Heart right ventricle (tissue), 16 donors: Measurements from ENCODE around the gene CADPS2. TPM values are rescaled to one million over a fixed set of nuclear protein-coding genes. Genes with fewer than 3 reads are reported as not detected.

Experiments
- ATAC-seq, 8 donors: fragments of 200-7000 bp; cut with Tn5 transposase; one replicate each; pipeline ENCODE4 v1.9.1; 2020; ENCODE audit warnings: mild to moderate bottlenecking in 8 of 8, moderate library complexity in 8 of 8, moderate number of reproducible peaks in 1 of 8
- DNase-seq, 2 donors: peaks; one replicate each; pipeline ENCODE4 v3.0.0-alpha.2; 2020
- H3K27ac ChIP-seq, 10 donors: fragments of 200-600 bp; sonication (generic) in 2 of 10; one replicate each; pipeline versions ENCODE4 v1.5.0 to v1.8.0; 2020 to 2022; ENCODE audit warnings: mild to moderate bottlenecking in 3 of 10
- H3K27me3 ChIP-seq, 7 donors: fragments of 200-600 bp; one replicate each; pipeline ENCODE4 v1.8.0; 2021 to 2022; ENCODE audit warnings: mild to moderate bottlenecking in 2 of 7
- H3K36me3 ChIP-seq, 9 donors: fragments of 200-600 bp; sonication (generic) in 1 of 9; one replicate each; pipeline versions ENCODE4 v1.5.0 to v1.8.0; 2020 to 2022; ENCODE audit warnings: mild to moderate bottlenecking in 2 of 9
- H3K4me1 ChIP-seq, 9 donors: fragments of 200-600 bp; sonication (generic) in 1 of 9; one replicate each; pipeline versions ENCODE4 v1.5.0 to v1.8.0; 2020 to 2022; ENCODE audit warnings: mild to moderate bottlenecking in 4 of 9
- H3K4me3 ChIP-seq, 10 donors: fragments of 200-600 bp; sonication (generic) in 2 of 10; one replicate each; pipeline versions ENCODE4 v1.5.0 to v1.8.0; 2020 to 2022; ENCODE audit warnings: mild to moderate bottlenecking in 7 of 10, moderate library complexity in 2 of 10
- H3K9me3 ChIP-seq, 11 donors: fragments of 200-600 bp in 10 of 11; sonication (generic) in 2 of 11; one replicate each; pipeline versions ENCODE4 v1.5.0 to v1.8.0; 2013 to 2022; ENCODE audit warnings: mild to moderate bottlenecking in 2 of 11, control low read depth in 1 of 11, moderate library complexity in 1 of 11
- CTCF ChIP-seq, 9 donors: fragments of 200-600 bp; sonication (generic) in 2 of 9; IDR thresholded peaks; one replicate each; pipeline versions ENCODE4 v1.5.0 to v1.8.0; 2021 to 2022; ENCODE audit warnings: antibody characterized with exemption in 9 of 9, mild to moderate bottlenecking in 5 of 9, moderate library complexity in 1 of 9
- WGBS, 2 donors: extraction: QIAGEN DNeasy Blood & Tissue Kit; methylation state at CpG; one replicate each; pipeline ENCODE4 v1.1.7; 2013; ENCODE audit warnings: inconsistent platforms in 1 of 2; 5-methylcytosine and 5-hydroxymethylcytosine counted together
- intact Hi-C, 10 donors: fragments of 100-400 bp; cut with DNase I; formaldehyde crosslinking; loops; one replicate each; pipeline versions ENCODE4 v1.11.1 to v1.14.2; 2022
- polyA plus RNA-seq, 2 donors: library from polyadenylated mRNA; stranded (reverse); fragments of 200-250 nt; gene quantifications; one replicate each; pipeline ENCODE4 v1.2.3, GENCODE V29; 2013
- total RNA-seq, 10 donors: library from RNA; stranded (reverse); fragmentation: NEBNext Ultra II Directional in 3 of 10; extraction: Animal tissue kit (Norgen Biotek cat#: 25700) in 3 of 10; gene quantifications; one replicate each; pipeline versions ENCODE4 v1.2.1 to v1.2.4, GENCODE V29; 2021 to 2023
- donor health status: Arrhythmogenic right ventricular cardiomyopathy.
- donor health status: ischemic (EF 13 %, LVEDD 7.1; RV severe dilation, severe dysfunction).
- donor health status: healthy with polysubstance abuse.
- donor health status: DM: no; HTN: yes; CAD: no.
- donor health status: DM: no; HTN: no; CAD: no.
- donor health status: ischemic (EF 25% LVEDD 6.9; RV normal size, moderate dysfunction).
- donor health status: ischemic (EF 25% LVEDD 5.7; RV mildly dilated, moderate dysfunction).
- donor health status: healthy.
- donor health status: DM: yes; HTN: yes; CAD: no.
- donor health status: Ischemic cardiomyopathy.
- donor health status: ischemic (EF 35%, LVEDD 5.7; RV mildly dilated, moderate dysfunction).
- donor health status: nonischemic (EF 11% LVEDD 7.7; RV severe dilation, severe dysfunction).
- donor health status: DM: yes; HTN: yes; CAD: no.
- donor health status: PGD.
- donor health status: ischemic (EF 29% LVEDD 5.4; RV normal size, mild dysfunction).
- donor health status: nonischemic (EF 23%, LVEDD 6.1; RV moderate dilation, normal function).

Gene CADPS2
- total and polyA plus RNA-seq, 12 donors = 3.6 to 25.7 (median 6.6) TPM

GRCh38 chr7:122605929-122606328 is 280.3 kb downstream of the CADPS2 start:
- no peak for ATAC-seq
- DNase-seq = no peak
- H3K4me3 ChIP-seq = no peak overlapping the region
- no peak for TF ChIP-seq CTCF (IDR thresholded peaks at IDR 0.05)
- peaks cover 0 to 6% (median 0%) of the 10 kb centered on the region in 11 donors for H3K9me3 ChIP-seq
- H3K27me3 ChIP-seq = no peaks in the 10 kb centered on the region
- no peak overlapping the region for H3K27ac ChIP-seq
- H3K36me3 ChIP-seq = peaks cover 0 to 5% (median 0%) of the 10 kb centered on the region in 9 donors
- 91 to 92% methylated on average over 2 of the region's 2 CpGs for WGBS, 2 donors
- H3K4me1 ChIP-seq = peaks cover 0 to 3% (median 0%) of the 10 kb centered on the region in 9 donors
- intact Hi-C loops = no loop called here

GRCh38 chr7:122604251-122604650 is 282.0 kb downstream of the CADPS2 start:
- Histone ChIP-seq H3K4me1 (peaks cover 0 to 3% (median 0%) of the 10 kb centered on the region in 9 donors), H3K9me3 (no peaks in the 10 kb centered on the region), H3K27ac (no peak overlapping the region), H3K27me3 (no peaks in the 10 kb centered on the region), H3K4me3 (no peak overlapping the region), H3K36me3 (no peaks in the 10 kb centered on the region)
- no peak for TF ChIP-seq CTCF (IDR thresholded peaks at IDR 0.05)
- intact Hi-C loops = no loop called here
- ATAC-seq = no peak
- DNase-seq = no peak

GRCh38 chr7:122602800-122603199 is 283.5 kb downstream of the CADPS2 start:
- DNase-seq (no peak), ATAC-seq (no peak)
- TF ChIP-seq CTCF (IDR thresholded peaks at IDR 0.05) = no peak
- peaks cover 0 to 3% (median 0%) of the 10 kb centered on the region in 9 donors for H3K4me1 ChIP-seq
- no peak overlapping the region for H3K4me3 ChIP-seq
- no peak overlapping the region for H3K27ac ChIP-seq
- H3K36me3 ChIP-seq = no peaks in the 10 kb centered on the region
- H3K9me3 ChIP-seq = no peaks in the 10 kb centered on the region
- H3K27me3 ChIP-seq = no peaks in the 10 kb centered on the region
- 49 to 56% methylated on average over 2 of the region's 2 CpGs for WGBS, 2 donors
- intact Hi-C loops = no loop called here

- DNase-seq (no peak), ATAC-seq (no peak)
- no peaks in the 10 kb centered on the region for H3K36me3 ChIP-seq
- WGBS, 2 donors = 82 to 84% methylated on average over 2 of the region's 2 CpGs
- H3K9me3 ChIP-seq = no peaks in the 10 kb centered on the region
- TF ChIP-seq CTCF (IDR thresholded peaks at IDR 0.05) = no peak
- peaks cover 0 to 3% (median 0%) of the 10 kb centered on the region in 9 donors for H3K4me1 ChIP-seq
- H3K27me3 ChIP-seq = no peaks in the 10 kb centered on the region
- intact Hi-C loops = no loop called here
- no peak overlapping the region for H3K27ac ChIP-seq
- H3K4me3 ChIP-seq = no peak overlapping the region
These were observed 285.6 kb downstream of the CADPS2 start for GRCh38 chr7:122600630-122601029.
